OCI-M1 (cell line): Measurements from ENCODE around the gene LILRA6.
"Not testable (repeated sequence)": the region's sequence is repeated elsewhere in the genome, so short reads cannot be mapped to it uniquely, and the experiment has no call there.

Source experiments
- DNase-seq: peaks from one replicate; lab custom pipeline; 2025; lab: John Stamatoyannopoulos, UW

The LILRA6 gene

GRCh38 chr19:54207983-54208783, 34.4 kb downstream of the LILRA6 start:
- DNase-seq, result peak; percentile 100

- peak; percentile 76 for DNase-seq
These were observed 35.0 kb downstream of the LILRA6 start for GRCh38 chr19:54207676-54207982.

GRCh38 chr19:54207193-54207592, 35.4 kb downstream of the LILRA6 start:
- DNase-seq, result not testable (repeated sequence)

DNA sequence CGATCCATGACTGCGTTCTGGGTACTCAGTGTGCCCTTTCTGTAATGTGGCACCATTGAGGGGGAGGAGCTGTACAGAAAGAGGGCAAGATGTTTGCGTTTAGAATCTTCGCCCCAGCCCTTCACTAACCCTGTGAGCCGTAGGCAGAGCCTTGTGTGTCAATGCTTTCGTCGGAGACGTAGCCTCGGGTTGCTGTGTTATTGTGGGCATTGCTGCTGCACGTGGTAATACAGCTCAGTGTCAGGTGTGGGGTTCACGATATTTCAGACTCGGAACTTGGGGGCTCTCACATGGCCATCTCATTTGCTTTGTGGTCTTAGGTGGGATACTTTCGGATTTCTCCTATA, 35.8 kb downstream of the LILRA6 start:
- DNase-seq, result no peak

GRCh38 chr19:54206030-54206830, 36.4 kb downstream of the LILRA6 start:
- no peak for DNase-seq

- DNase-seq, result no peak
These were observed 37.7 kb downstream of the LILRA6 start for GRCh38 chr19:54204767-54205468.

GRCh38 chr19:54203151-54203611, 39.4 kb downstream of the LILRA6 start:
- no peak for DNase-seq

DNA sequence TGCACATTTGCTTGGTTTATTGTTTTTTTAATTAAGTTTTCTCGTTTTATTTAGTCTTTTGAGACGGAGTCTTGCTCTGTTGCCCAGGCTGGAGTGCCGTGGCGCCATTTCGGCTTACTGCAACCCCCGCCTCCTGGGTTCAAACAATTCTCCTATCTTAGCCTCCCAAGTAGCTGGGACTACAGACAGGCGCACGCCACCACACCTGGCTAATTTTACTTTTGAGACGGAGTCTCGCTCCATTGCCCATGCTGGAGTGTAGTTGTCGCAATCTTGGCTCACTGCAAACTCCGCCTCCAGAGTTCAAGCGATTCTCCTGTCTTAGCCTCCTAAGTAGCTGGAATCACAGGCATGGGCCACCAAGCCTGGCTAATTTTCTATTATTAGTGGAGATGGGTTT, 40.6 kb downstream of the LILRA6 start:
- no peak for DNase-seq

- DNase-seq, result no peak
These were observed 41.4 kb downstream of the LILRA6 start for GRCh38 chr19:54201172-54201701.

DNA sequence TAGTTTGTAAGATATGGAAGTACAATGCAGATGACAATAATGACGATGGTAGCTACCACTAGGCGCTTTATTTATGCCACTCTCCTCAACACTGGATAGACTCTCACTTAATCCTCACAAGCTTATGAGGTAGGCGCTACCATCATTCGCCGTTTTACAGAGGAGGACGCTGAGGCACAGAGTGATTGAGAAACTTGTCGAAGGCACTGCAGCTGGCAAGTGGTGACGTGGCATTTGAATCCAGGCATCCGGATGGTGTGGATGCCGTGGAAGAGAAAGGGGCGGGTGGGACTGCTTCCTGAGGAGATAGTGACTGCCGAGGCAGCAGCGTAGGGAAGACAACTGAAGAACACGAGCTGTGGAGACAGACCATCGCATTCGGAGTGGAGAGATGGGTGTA, 43.2 kb downstream of the LILRA6 start:
- no peak for DNase-seq

DNA sequence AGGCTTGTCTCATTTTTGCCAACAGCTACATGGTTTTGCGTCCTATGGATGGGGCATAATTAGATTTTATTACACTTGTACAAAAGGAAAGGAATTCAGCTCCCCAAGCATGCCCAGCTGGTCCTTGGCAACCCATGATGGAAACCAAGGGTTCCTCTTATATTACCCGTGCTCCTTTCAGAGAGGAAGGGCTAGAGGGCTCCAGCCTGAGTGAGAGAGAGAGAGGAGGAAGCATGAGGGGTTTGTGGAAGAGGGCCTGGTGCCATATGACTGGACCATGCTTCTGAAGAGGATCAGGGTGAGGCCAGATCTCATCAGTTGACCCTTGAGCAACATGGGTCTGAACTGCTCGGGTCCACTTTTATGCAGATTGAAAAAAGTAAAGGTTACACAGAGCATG, 45.5 kb downstream of the LILRA6 start:
- DNase-seq, result no peak

DNA sequence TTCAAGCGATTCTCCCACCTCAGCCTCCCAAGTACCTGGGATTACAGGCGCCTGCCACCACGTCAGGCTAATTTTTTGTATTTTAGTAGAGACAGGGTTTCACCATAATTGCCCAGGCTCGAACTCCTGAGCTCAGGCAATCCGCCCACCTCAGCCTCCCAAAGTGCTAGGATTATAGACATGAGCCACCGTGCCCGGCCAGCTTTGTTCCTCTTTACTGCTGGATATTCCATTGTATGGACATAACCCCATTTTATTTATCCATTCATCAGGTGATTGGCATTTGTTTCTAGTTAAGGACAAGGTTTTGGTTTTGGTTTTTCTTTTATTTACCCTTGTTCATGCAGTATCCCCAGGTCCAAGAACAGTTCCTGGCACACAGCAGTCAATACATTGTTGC, 46.1 kb downstream of the LILRA6 start:
- no peak for DNase-seq

DNA sequence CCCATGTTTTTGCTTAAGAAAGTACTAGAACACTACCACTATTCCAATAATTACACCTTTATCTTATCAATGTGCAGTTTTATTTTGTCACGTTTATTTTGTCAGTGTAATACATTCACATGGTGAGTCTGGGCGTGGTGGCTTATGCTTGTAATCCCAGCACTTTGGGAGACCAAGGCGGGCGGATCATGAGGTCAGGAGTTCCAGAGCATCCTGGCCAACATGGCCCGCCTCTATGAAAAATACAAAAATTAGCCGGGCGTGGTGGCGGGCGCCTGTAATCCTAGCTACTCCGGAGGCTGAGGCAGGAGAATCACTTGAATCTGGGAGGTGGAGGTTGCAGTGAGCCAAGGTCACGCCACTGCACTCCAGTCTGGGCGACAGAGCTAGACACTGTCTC, 48.1 kb downstream of the LILRA6 start:
- DNase-seq, result not testable (repeated sequence)

GRCh38 chr19:54193011-54193410, 49.6 kb downstream of the LILRA6 start:
- no peak for DNase-seq

DNA sequence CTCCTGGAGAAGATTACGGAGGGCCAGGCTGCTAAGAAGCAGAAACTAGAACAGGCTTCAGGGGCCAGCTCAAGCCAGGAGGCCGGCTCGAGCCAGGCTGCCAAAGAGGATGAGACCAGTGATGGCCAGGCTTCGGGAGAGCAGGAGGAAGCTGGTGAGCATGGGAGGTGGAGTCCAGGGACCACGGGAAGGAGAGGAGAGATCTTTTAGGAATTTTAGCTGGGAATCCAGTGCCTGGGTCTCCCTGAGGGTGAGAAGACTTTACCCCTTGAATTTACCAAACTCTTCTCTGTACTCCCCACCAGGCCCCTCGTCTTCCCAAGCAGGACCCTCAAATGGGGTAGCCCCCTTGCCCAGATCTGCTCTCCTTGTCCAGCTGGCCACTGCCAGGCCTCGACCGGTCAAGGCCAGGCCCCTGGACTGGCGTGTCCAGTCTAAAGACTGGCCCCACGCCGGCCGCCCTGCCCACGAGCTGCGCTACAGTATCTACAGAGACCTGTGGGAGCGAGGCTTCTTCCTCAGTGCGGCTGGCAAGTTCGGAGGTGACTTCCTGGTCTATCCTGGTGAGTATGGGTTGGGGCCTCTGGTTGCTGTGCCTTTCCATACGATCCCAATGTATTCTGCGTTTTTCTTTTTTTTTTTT, 50.7 kb downstream of the LILRA6 start:
- DNase-seq, result no peak

GRCh38 chr19:54191011-54191810, 51.4 kb downstream of the LILRA6 start, which contains the start of gene TSEN34:
Gene TSEN34, plus strand, starts transcription at chr19:54191308. Its CDS starts 57 bp downstream, at chr19:54191365.
- DNase-seq, result peak; percentile 97

DNA sequence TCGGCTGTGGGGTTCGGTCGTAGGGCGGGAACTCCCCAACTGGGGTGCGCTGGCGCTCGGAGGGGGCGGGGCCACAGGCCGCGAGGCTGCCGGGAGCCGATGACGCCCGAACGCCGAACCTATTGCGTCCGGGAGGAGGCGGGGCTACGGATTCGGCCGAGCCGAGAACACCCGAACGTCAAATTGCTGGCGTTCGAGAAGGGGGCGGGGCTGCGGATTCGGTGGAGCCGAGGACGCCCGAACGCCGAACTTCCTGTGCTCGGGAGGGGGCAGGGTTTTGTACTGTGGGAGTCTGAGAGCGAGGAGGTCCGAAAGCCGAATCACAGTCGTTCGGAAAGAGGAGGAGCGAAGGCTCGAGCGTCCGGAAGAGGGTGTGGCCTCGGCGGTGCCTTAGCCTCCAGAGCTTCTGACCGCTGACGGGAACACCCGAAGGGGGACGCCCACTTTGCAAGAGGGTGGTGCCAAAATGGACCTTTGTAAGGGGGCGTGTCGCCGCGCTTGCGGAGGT, 52.0 kb downstream of the LILRA6 start:
- peak; percentile 100 for DNase-seq

DNA sequence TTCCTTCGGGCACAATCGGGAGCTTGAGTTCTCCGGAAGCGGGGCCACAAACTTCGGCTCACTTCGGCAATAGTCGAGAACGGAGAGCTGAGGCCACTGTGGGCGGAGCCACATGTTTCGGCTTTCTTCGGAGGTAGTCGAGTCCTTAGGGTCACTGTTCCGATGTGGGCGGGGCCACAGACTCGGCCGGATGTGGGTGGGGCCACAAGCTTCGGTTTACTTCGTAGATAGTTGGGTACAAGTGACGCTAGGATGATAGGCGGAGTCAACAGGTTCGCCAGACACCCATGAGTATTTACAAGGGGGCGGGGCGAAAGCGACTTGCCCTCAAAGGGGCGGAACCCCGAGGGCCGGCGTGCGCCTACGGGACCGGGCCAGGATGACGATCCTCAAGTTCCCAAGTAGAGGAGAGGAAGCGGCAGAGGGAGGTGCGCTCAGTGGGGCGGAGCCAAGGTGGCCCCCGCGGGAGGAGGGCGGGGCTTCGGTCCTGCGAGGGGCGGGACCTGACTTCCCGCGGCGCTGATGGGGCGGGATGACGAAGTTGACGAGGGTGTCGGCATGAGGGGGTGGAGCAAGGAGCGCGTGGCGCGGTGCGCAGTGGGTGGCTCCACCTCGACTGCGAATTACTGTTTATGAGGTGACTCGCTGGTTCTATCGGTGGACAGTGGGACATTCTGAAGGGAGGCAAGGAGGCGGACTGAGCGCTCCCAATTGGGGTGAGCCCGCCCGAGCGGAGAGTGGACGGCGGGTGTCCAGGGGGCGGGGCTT, 52.7 kb downstream of the LILRA6 start:
- DNase-seq, result peak; percentile 100

- no peak for DNase-seq
These were observed 53.4 kb downstream of the LILRA6 start, which contains the start of gene MBOAT7 for GRCh38 chr19:54189145-54189734. Gene MBOAT7, minus strand, starts transcription at chr19:54189580. Its CDS starts 1,072 bp downstream, at chr19:54188508.
